Heart left ventricle (tissue), 16 donors: ENCODE measurements around the gene CCDC78. TPM values are rescaled to one million over a fixed set of nuclear protein-coding genes. Genes with fewer than 3 reads are reported as not detected.

ENCODE experiments used
- ATAC-seq, 4 donors: fragments of 200-7000 bp; cut with Tn5 transposase; one replicate each; pipeline ENCODE4 v1.9.1; 2020 to 2022; ENCODE audit warnings: moderate library complexity in 4 of 4, mild to moderate bottlenecking in 3 of 4, moderate number of reproducible peaks in 1 of 4
- DNase-seq, 5 donors: peaks; one replicate each; pipeline ENCODE4 v3.0.0-alpha.2; 2020
- H3K27ac ChIP-seq, 12 donors: fragments of 200-600 bp; sonication (generic) in 4 of 12; one replicate each; pipeline versions ENCODE4 v1.5.0 to v1.8.0; 2016 to 2022; ENCODE audit warnings: mild to moderate bottlenecking in 2 of 12
- H3K27me3 ChIP-seq, 9 donors: fragments of 200-600 bp; sonication (generic) in 2 of 9; one replicate each; pipeline versions ENCODE4 v1.5.1 to v1.8.0; 2016 to 2022; ENCODE audit warnings: mild to moderate bottlenecking in 3 of 9
- H3K36me3 ChIP-seq, 9 donors: fragments of 200-600 bp; sonication (generic) in 2 of 9; one replicate each; pipeline versions ENCODE4 v1.5.0 to v1.8.0; 2018 to 2022; ENCODE audit warnings: mild to moderate bottlenecking in 2 of 9
- H3K4me1 ChIP-seq, 12 donors: fragments of 200-600 bp; sonication (generic) in 4 of 12; one replicate each; pipeline versions ENCODE4 v1.5.0 to v1.8.0; 2016 to 2022; ENCODE audit warnings: mild to moderate bottlenecking in 3 of 12
- H3K4me3 ChIP-seq, 12 donors: fragments of 200-600 bp; sonication (generic) in 4 of 12; one replicate each; pipeline versions ENCODE4 v1.5.0 to v1.8.0; 2017 to 2022; ENCODE audit warnings: mild to moderate bottlenecking in 9 of 12, moderate library complexity in 4 of 12
- H3K9me3 ChIP-seq, 12 donors: fragments of 200-600 bp; sonication (generic) in 4 of 12; one replicate each; pipeline versions ENCODE4 v1.5.0 to v1.8.0; 2016 to 2022; ENCODE audit warnings: mild to moderate bottlenecking in 1 of 12
- CTCF ChIP-seq, 12 donors: fragments of 200-600 bp; sonication (generic) in 4 of 12; IDR thresholded peaks; one replicate each; pipeline versions ENCODE4 v1.5.0 to v1.8.0; 2018 to 2022; ENCODE audit warnings: antibody characterized with exemption in 12 of 12, mild to moderate bottlenecking in 5 of 12
- POLR2A ChIP-seq, 2 donors: fragments of 450-650 bp; IDR thresholded peaks; one replicate each; pipeline ENCODE4 v1.6.1; 2017; ENCODE audit warnings: antibody characterized with exemption in 2 of 2, mild to moderate bottlenecking in 2 of 2, moderate library complexity in 2 of 2
- WGBS, 4 donors: extraction: QIAGEN DNeasy Blood & Tissue Kit in 2 of 4; methylation state at CpG; one replicate each; pipeline versions ENCODE4 v1.1.5 to v1.1.7; 2013 to 2018; 5-methylcytosine and 5-hydroxymethylcytosine counted together
- intact Hi-C, 10 donors: fragments of 100-400 bp; cut with DNase I; formaldehyde crosslinking; loops; one replicate each; pipeline versions ENCODE4 v1.11.1 to v1.14.2; 2022
- polyA plus RNA-seq, 2 donors: library from polyadenylated mRNA; stranded (reverse); fragments of 200-250 nt; gene quantifications; one replicate each; pipeline ENCODE4 v1.2.3, GENCODE V29; 2013
- total RNA-seq, 9 donors: library from RNA; depleted of rRNA in 2 of 9; stranded (reverse); fragments of >200 nt in 2 of 9; fragmentation: NEBNext Ultra II Directional in 3 of 9; extraction: Animal tissue kit (Norgen Biotek cat#: 25700) in 3 of 9; gene quantifications; one replicate each; pipeline versions ENCODE4 v1.1.0 to v1.2.4, GENCODE V29; 2016 to 2023
- donor health status: ischemic (EF 13 %, LVEDD 7.1; RV severe dilation, severe dysfunction).
- donor health status: healthy with polysubstance abuse.
- donor health status: DM: no; HTN: yes; CAD: no.
- donor health status: DM: no; HTN: no; CAD: no.
- donor health status: ischemic (EF 25% LVEDD 6.9; RV normal size, moderate dysfunction).
- donor health status: ischemic (EF 25% LVEDD 5.7; RV mildly dilated, moderate dysfunction).
- donor health status: healthy.
- donor health status: DM: yes; HTN: yes; CAD: no.
- donor health status: ischemic (EF 35%, LVEDD 5.7; RV mildly dilated, moderate dysfunction).
- donor health status: nonischemic (EF 11% LVEDD 7.7; RV severe dilation, severe dysfunction).
- donor health status: DM: yes; HTN: yes; CAD: no.
- donor health status: PGD.
- donor health status: ischemic (EF 29% LVEDD 5.4; RV normal size, mild dysfunction).
- donor health status: nonischemic (EF 23%, LVEDD 6.1; RV moderate dilation, normal function).

The CCDC78 gene
- total and polyA plus RNA-seq, 11 donors, result 0.35 to 1.3 (median 0.59) TPM; not detected in 3

GRCh38 chr16:709566-710499, 16.4 kb downstream of the CCDC78 start:
- TF ChIP-seq CTCF (IDR thresholded peaks at IDR 0.05) (no peak), POLR2A (IDR thresholded peaks at IDR 0.05) (no peak)
- DNase-seq, result peak in 4 of 5 donors; percentile 68 to 79 (median 72)
- Histone ChIP-seq H3K27me3 (peaks cover 21 to 58% (median 50%) of the 10 kb centered on the region in 9 donors), H3K9me3 (no peaks in the 10 kb centered on the region), H3K36me3 (no peaks in the 10 kb centered on the region), H3K27ac (no peak overlapping the region), H3K4me3 (no peak overlapping the region), H3K4me1 (peaks cover 0 to 46% (median 12%) of the 10 kb centered on the region in 12 donors)
- peak in 3 of 4 donors; percentile 40 to 65 (median 47) for ATAC-seq
- intact Hi-C loops, result loop anchor here in 9 of 10 donors (2.0 to 5.0 kb wide), 7 partner anchors 31 to 347 kb away; partner anchors contain the start of gene CIAO3 (in 2 of the 9)
- 9 to 21% (median 20%) methylated on average over 19 to 30 of the region's 30 CpGs for WGBS, 4 donors

DNA sequence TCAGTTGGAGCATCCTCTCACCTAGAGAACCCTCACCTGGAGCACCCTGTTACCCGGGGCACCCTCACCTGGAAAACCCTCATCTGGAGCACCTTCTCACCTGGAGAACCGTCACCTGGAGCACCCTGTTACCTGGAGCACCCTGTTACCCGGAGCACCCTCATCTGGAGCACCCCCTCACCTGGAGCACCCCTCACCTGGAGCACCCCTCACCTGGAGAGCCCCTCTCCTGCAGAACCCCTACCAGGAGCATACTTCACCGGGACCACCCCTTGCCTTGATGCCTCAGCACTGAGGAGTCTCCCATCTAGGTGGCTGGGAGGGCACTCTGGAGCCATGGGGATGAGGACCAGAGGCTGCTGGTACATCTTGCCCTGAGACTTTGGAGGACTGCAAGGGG, 17.3 kb downstream of the CCDC78 start:
- 63 to 88% (median 74%) methylated on average over 2 to 4 of the region's 4 CpGs for WGBS, 4 donors
- intact Hi-C loops, result no loop called here
- Histone ChIP-seq H3K4me1 (peaks cover 0 to 40% (median 6%) of the 10 kb centered on the region in 12 donors), H3K4me3 (no peak overlapping the region), H3K36me3 (no peaks in the 10 kb centered on the region), H3K27me3 (peaks cover 29 to 67% (median 58%) of the 10 kb centered on the region in 9 donors), H3K27ac (no peak overlapping the region), H3K9me3 (no peaks in the 10 kb centered on the region)
- ATAC-seq (no peak), DNase-seq (no peak)
- no peak for TF ChIP-seq CTCF (IDR thresholded peaks at IDR 0.05)
- TF ChIP-seq POLR2A (IDR thresholded peaks at IDR 0.05), result no peak

- Histone ChIP-seq H3K4me3 (no peak overlapping the region), H3K27ac (no peak overlapping the region), H3K27me3 (peaks cover 37 to 76% (median 67%) of the 10 kb centered on the region in 9 donors), H3K4me1 (peaks cover 0 to 39% (median 6%) of the 10 kb centered on the region in 12 donors), H3K9me3 (no peaks in the 10 kb centered on the region), H3K36me3 (no peaks in the 10 kb centered on the region)
- DNase-seq, result no peak
- intact Hi-C loops, result no loop called here
- ATAC-seq, result no peak
- no peak for TF ChIP-seq POLR2A (IDR thresholded peaks at IDR 0.05)
- no peak for TF ChIP-seq CTCF (IDR thresholded peaks at IDR 0.05)
- WGBS, 4 donors, result 59 to 70% (median 64%) methylated on average over 3 of the region's 3 CpGs
These were observed 18.2 kb downstream of the CCDC78 start for GRCh38 chr16:708019-708418.

GRCh38 chr16:707062-707538, 19.1 kb downstream of the CCDC78 start:
- WGBS, 4 donors, result 28 to 48% (median 42%) methylated on average over 7 to 14 of the region's 14 CpGs
- Histone ChIP-seq H3K36me3 (no peaks in the 10 kb centered on the region), H3K9me3 (no peaks in the 10 kb centered on the region), H3K27me3 (peaks cover 44 to 86% (median 76%) of the 10 kb centered on the region in 9 donors), H3K27ac (no peak overlapping the region), H3K4me3 (no peak overlapping the region), H3K4me1 (peaks cover 0 to 39% (median 6%) of the 10 kb centered on the region in 12 donors)
- DNase-seq, result no peak
- TF ChIP-seq POLR2A (IDR thresholded peaks at IDR 0.05), result no peak
- intact Hi-C loops, result no loop called here
- ATAC-seq, result no peak
